ENCODE data around the gene GMDS.

GRCh38 chr6:1575210-1576041, 670.0 kb downstream of the GMDS start:
- TF ChIP-seq CTBP2 (IDR thresholded peaks at IDR 0.05; ENCODE audit: borderline replicate concordance, insufficient read depth, insufficient read length, low read length): no peak
- no peak for TF ChIP-seq YY1 (IDR thresholded peaks at IDR 0.05; ENCODE audit: low read depth, low read length)
- no peak for TF ChIP-seq EGR1 (IDR thresholded peaks at IDR 0.05; ENCODE audit: borderline replicate concordance, low read depth, low read length)
- TF ChIP-seq CTCF (IDR thresholded peaks at IDR 0.05; ENCODE audit: control extremely low read depth in 1 of 3, insufficient read depth in 1 of 3, low read depth in 1 of 3, low read length in 3 of 3): no peak
- no peak for TF ChIP-seq POLR2A (IDR thresholded peaks at IDR 0.05; ENCODE audit: control extremely low read depth in 1 of 2, low read depth in 2 of 2, low read length in 2 of 2)
- TF ChIP-seq SP2 (IDR thresholded peaks at IDR 0.05; ENCODE audit: low read length): no peak
- no peak for TF ChIP-seq EP300 (IDR thresholded peaks at IDR 0.05; ENCODE audit: borderline replicate concordance in 1 of 2, low read depth in 2 of 2, low read length in 2 of 2)
